Left renal pelvis (tissue), 4 donors: ENCODE measurements around the gene KRT25. TPM values are rescaled to one million over a fixed set of nuclear protein-coding genes. Genes with fewer than 3 reads are reported as not detected.

Experiments
- DNase-seq, 4 donors: peaks; one replicate each; pipeline ENCODE4 v3.0.0-alpha.2; 2013; ENCODE audit warnings: low read depth in 4 of 4, low spot score in 3 of 4
- polyA plus RNA-seq, 4 donors: library from polyadenylated mRNA; unstranded; fragments of 120-200 nt; gene quantifications; one replicate each; pipeline ENCODE4 v1.2.1, GENCODE V29; 2013; ENCODE audit not compliant: insufficient read length in 4 of 4

Gene KRT25
- polyA plus RNA-seq, result under 1 TPM in 1 of 4 donors, not detected in 3; 0.68 TPM

GRCh38 chr17:40755231-40755630, at the start of gene KRT25:
TSS of gene KRT25 (minus strand) at chr17:40755331. CDS start at chr17:40755271, 60 bp downstream.
- no peak for DNase-seq

- no peak for DNase-seq
These were observed 48.5 kb upstream of the KRT25 start for GRCh38 chr17:40803617-40804082.

- no peak for DNase-seq
These were observed 46.0 kb upstream of the KRT25 start for GRCh38 chr17:40801157-40801556.

GRCh38 chr17:40800381-40800780, 45.2 kb upstream of the KRT25 start:
- no peak for DNase-seq

- DNase-seq, result no peak
These were observed 44.7 kb upstream of the KRT25 start, which contains the start of gene KRT28 for GRCh38 chr17:40799859-40800258. TSS of gene KRT28 (minus strand) at chr17:40799959. CDS start at chr17:40799893, 66 bp downstream.

- DNase-seq, result no peak
These were observed 41.7 kb upstream of the KRT25 start for GRCh38 chr17:40796846-40797245.

GRCh38 chr17:40795019-40795667, 40.0 kb upstream of the KRT25 start:
- DNase-seq, result no peak

- no peak for DNase-seq
These were observed 39.3 kb upstream of the KRT25 start for GRCh38 chr17:40794466-40794865.

GRCh38 chr17:40793832-40794231, 38.7 kb upstream of the KRT25 start:
- DNase-seq, result no peak

GRCh38 chr17:40791787-40792436, 36.8 kb upstream of the KRT25 start:
- peak in 2 of 4 donors; percentile 21 to 24 for DNase-seq

- no peak for DNase-seq
These were observed 36.0 kb upstream of the KRT25 start for GRCh38 chr17:40791111-40791510.

- DNase-seq, result no peak
These were observed 27.3 kb upstream of the KRT25 start, which contains the start of gene KRT27 for GRCh38 chr17:40782450-40782849. TSS of gene KRT27 (minus strand) at chr17:40782550. CDS start at chr17:40782493, 57 bp downstream.

GRCh38 chr17:40779181-40779909, 24.2 kb upstream of the KRT25 start:
- DNase-seq, result no peak

- DNase-seq, result no peak
These were observed 23.3 kb upstream of the KRT25 start for GRCh38 chr17:40778461-40778860.

GRCh38 chr17:40777971-40778370, 22.8 kb upstream of the KRT25 start:
- DNase-seq, result no peak

GRCh38 chr17:40777459-40777858, 22.3 kb upstream of the KRT25 start:
- DNase-seq, result no peak

- DNase-seq, result peak in 1 of 4 donors; percentile 9
These were observed 20.8 kb upstream of the KRT25 start for GRCh38 chr17:40775945-40776344.

GRCh38 chr17:40772101-40772500, 17.0 kb upstream of the KRT25 start, which contains the start of gene KRT26:
TSS of gene KRT26 (minus strand) at chr17:40772201. CDS start at chr17:40772113, 88 bp downstream.
- DNase-seq, result no peak

- no peak for DNase-seq
These were observed 10.5 kb upstream of the KRT25 start for GRCh38 chr17:40765657-40766056.

- no peak for DNase-seq
These were observed 8.6 kb upstream of the KRT25 start for GRCh38 chr17:40763752-40764151.
